HepG2 (cell line): ENCODE results near the gene SLC2A4. TPM values are rescaled to one million over a fixed set of nuclear protein-coding genes. Genes with fewer than 3 reads are reported as not detected.

Experiments used
- AKNA ChIP-seq: sonication (generic); formaldehyde crosslinking; IDR thresholded peaks from 2 replicates; pipeline ENCODE4 v1.4.0; 2020; ENCODE audit warnings: missing genetic modification reagents, borderline replicate concordance
- CSRNP2 ChIP-seq: sonication (generic); formaldehyde crosslinking; conservative IDR thresholded peaks from 2 replicates; pipeline ENCODE4 v1.8.0; 2022; ENCODE audit warnings: low read depth, missing genetic modification reagents
- NCOR1 ChIP-seq: fragments of 200-600 bp; sonication (generic); IDR thresholded peaks from 2 replicates; pipeline ENCODE4 v1.7.0; 2017; ENCODE audit warnings: antibody characterized with exemption, low read length, borderline replicate concordance
- PAXIP1 ChIP-seq: sonication (generic); formaldehyde crosslinking; conservative IDR thresholded peaks from 2 replicates; pipeline ENCODE4 v1.4.0; 2020; ENCODE audit warnings: mild to moderate bottlenecking, missing genetic modification reagents, moderate library complexity
- SRY ChIP-seq: sonication (generic); formaldehyde crosslinking; IDR thresholded peaks from 2 replicates; pipeline ENCODE4 v1.8.0; 2022; ENCODE audit warnings: mild to moderate bottlenecking, missing genetic modification reagents
- ZNF263 ChIP-seq: sonication (generic); formaldehyde crosslinking; IDR thresholded peaks from 2 replicates; pipeline ENCODE4 v1.4.0; 2020; ENCODE audit warnings: missing genetic modification reagents
- ZNF44 ChIP-seq: sonication (generic); formaldehyde crosslinking; IDR thresholded peaks from 2 replicates; pipeline ENCODE4 v1.5.1; 2020; ENCODE audit warnings: mild to moderate bottlenecking, missing genetic modification reagents
- ZNF629 ChIP-seq: sonication (generic); formaldehyde crosslinking; conservative IDR thresholded peaks from 2 replicates; pipeline ENCODE4 v1.5.0; 2020; ENCODE audit warnings: missing genetic modification reagents
- ZNF782 ChIP-seq: sonication (generic); formaldehyde crosslinking; IDR thresholded peaks from 2 replicates; pipeline ENCODE4 v1.4.0; 2020; ENCODE audit warnings: missing genetic modification reagents, mild to moderate bottlenecking, borderline replicate concordance
- polyA plus RNA-seq, 8 experiments: library from polyadenylated mRNA; depleted of rRNA in 3 of 8; stranded (reverse) in 7 of 8; unstranded in 1 of 8; fragments of >200 nt; fragmentation: Illumina TruSeq in 4 of 8; extraction: Trizol in 4 of 8; gene quantifications; 2 replicates each; pipeline versions ENCODE4 v1.2.1 to v1.2.3, GENCODE V29; 2011 to 2016; ENCODE audit warnings: low read depth in 4 of 8, missing spikeins in 1 of 8, mixed read lengths in 1 of 8; ENCODE audit not compliant: insufficient read depth in 1 of 8
- total RNA-seq, 5 experiments: library from RNA; depleted of rRNA; stranded (reverse); fragments of >200 nt; fragmentation: Illumina TruSeq; extraction: Trizol; gene quantifications; 2 replicates each; pipeline ENCODE4 v1.2.3, GENCODE V29; 2016; ENCODE audit warnings: low read depth in 1 of 5
- TF ChIP-seq, protein P1 (sequence below): IDR thresholded peaks from 2 replicates; pipeline ENCODE4 v1.6.1; 2016; ENCODE audit warnings: mild to moderate bottlenecking
- TF ChIP-seq, protein P2 (sequence below): sonication (generic); formaldehyde crosslinking; IDR thresholded peaks from 2 replicates; pipeline ENCODE4 v1.5.1; 2020; ENCODE audit warnings: mild to moderate bottlenecking, missing genetic modification reagents, moderate library complexity

Gene SLC2A4
- total and polyA plus RNA-seq, 2 of the 13 experiments (the other 11 are each of a cell fraction or from before 2014, with no cell fraction given): 4.9 to 5.8 TPM

DNA sequence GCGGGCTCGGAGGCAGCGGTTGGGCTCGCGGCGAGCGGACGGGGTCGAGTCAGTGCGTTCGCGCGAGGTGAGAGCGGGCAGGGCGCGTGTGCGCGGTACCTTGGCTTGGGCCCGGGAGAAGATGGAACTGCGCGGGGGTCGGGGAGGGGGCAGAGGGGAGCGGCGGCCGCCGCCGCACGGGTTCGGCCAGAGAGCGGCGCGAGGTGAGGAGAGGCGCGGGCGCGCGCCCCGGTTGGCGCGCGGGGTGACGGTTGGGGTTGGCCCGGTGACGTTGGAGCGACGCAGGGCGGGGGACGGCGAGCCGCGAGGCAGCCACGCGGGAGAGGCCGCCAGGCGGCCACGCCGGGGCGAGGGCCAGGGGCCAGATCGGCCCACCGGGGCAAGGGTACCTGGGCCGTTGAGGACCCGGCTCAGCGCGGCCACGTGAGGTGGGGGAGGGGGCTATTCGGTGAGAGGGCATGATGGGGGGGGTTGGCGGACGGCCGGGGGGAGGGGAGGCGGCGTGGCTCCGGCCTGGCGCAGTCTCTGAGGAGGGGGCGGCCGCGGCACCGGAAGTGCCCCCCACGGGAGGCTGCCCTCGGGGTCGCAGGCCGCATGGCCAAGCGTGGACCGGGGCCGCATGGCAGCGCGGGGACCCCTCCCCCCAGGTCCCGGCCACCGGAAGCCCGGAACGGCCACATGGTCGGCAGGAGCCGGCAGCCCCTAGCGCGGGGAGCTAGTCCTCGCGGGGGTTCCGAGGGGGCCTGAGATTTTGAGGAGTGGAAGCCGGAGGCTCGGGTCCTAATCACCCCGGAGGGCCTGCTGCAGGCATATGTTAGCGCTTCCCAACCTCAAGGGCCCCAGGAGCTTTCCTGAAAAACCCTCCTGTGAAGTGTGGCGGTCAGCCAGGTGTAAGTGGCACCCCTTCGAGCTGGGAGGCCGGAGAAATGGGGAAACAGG lies 26.4 kb downstream of the SLC2A4 start (continued):
- TF ChIP-seq, protein P1, sequence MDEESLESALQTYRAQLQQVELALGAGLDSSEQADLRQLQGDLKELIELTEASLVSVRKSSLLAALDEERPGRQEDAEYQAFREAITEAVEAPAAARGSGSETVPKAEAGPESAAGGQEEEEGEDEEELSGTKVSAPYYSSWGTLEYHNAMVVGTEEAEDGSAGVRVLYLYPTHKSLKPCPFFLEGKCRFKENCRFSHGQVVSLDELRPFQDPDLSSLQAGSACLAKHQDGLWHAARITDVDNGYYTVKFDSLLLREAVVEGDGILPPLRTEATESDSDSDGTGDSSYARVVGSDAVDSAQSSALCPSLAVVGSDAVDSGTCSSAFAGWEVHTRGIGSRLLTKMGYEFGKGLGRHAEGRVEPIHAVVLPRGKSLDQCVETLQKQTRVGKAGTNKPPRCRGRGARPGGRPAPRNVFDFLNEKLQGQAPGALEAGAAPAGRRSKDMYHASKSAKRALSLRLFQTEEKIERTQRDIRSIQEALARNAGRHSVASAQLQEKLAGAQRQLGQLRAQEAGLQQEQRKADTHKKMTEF: peak; percentile 36; the same call in 1 of the 2 replicates
- peak; percentile 51; the same call in 1 of the 2 replicates for TF ChIP-seq SRY (CRISPR knock-in tag)
- no peak for TF ChIP-seq ZNF44 (CRISPR knock-in tag)
- TF ChIP-seq ZNF782 (CRISPR knock-in tag): peak; percentile 16; the same call in 1 of the 2 replicates
- no peak for TF ChIP-seq NCOR1
- no peak for TF ChIP-seq PAXIP1
- TF ChIP-seq ZNF629 (CRISPR knock-in tag): no peak
- TF ChIP-seq, protein P2, sequence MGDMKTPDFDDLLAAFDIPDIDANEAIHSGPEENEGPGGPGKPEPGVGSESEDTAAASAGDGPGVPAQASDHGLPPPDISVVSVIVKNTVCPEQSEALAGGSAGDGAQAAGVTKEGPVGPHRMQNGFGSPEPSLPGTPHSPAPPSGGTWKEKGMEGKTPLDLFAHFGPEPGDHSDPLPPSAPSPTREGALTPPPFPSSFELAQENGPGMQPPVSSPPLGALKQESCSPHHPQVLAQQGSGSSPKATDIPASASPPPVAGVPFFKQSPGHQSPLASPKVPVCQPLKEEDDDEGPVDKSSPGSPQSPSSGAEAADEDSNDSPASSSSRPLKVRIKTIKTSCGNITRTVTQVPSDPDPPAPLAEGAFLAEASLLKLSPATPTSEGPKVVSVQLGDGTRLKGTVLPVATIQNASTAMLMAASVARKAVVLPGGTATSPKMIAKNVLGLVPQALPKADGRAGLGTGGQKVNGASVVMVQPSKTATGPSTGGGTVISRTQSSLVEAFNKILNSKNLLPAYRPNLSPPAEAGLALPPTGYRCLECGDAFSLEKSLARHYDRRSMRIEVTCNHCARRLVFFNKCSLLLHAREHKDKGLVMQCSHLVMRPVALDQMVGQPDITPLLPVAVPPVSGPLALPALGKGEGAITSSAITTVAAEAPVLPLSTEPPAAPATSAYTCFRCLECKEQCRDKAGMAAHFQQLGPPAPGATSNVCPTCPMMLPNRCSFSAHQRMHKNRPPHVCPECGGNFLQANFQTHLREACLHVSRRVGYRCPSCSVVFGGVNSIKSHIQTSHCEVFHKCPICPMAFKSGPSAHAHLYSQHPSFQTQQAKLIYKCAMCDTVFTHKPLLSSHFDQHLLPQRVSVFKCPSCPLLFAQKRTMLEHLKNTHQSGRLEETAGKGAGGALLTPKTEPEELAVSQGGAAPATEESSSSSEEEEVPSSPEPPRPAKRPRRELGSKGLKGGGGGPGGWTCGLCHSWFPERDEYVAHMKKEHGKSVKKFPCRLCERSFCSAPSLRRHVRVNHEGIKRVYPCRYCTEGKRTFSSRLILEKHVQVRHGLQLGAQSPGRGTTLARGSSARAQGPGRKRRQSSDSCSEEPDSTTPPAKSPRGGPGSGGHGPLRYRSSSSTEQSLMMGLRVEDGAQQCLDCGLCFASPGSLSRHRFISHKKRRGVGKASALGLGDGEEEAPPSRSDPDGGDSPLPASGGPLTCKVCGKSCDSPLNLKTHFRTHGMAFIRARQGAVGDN (CRISPR knock-in tag): peak; percentile 78
- no peak for TF ChIP-seq AKNA (CRISPR knock-in tag)
- TF ChIP-seq CSRNP2 (CRISPR knock-in tag): no peak
- no peak for TF ChIP-seq ZNF263 (CRISPR knock-in tag)
